NCI-H82 treated with DMSO at 0.1 percent for 48 hours (cell line): ENCODE results near the gene GGCX.

ENCODE experiments used
- DNase-seq: peaks from one replicate; lab custom pipeline; 2025; ENCODE audit not compliant: unreplicated experiment; lab: John Stamatoyannopoulos, UW

Gene GGCX

DNA sequence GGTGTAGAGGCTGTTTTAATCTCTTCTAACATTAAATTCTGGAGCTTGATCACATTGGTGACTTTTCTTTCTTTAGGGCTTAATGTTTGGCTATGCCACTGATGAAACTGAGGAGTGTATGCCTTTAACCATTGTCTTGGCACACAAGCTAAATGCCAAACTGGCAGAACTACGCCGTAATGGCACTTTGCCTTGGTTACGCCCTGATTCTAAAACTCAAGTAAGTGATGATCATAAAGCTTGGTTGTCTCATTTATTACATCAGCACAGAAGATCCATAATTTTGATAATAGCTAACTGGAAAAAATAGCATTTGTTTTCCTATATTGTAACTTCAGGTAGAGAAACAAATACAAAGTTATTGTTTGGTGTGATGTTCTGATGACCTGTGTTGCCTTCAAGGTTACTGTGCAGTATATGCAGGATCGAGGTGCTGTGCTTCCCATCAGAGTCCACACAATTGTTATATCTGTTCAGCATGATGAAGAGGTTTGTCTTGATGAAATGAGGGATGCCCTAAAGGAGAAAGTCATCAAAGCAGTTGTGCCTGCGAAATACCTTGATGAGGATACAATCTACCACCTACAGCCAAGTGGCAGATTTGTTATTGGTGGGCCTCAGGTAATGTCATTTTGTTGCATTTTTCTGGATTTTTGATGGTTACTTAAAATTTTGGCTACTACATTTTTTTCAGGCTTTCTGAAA lies 19.4 kb downstream of the GGCX start:
- DNase-seq: no peak

- no peak for DNase-seq
These were observed 20.0 kb downstream of the GGCX start for GRCh38 chr2:85541262-85541661.

GRCh38 chr2:85540133-85540648 lies 21.1 kb downstream of the GGCX start:
- no peak for DNase-seq

- DNase-seq: no peak
These were observed 21.7 kb downstream of the GGCX start for GRCh38 chr2:85539361-85540132.

DNA sequence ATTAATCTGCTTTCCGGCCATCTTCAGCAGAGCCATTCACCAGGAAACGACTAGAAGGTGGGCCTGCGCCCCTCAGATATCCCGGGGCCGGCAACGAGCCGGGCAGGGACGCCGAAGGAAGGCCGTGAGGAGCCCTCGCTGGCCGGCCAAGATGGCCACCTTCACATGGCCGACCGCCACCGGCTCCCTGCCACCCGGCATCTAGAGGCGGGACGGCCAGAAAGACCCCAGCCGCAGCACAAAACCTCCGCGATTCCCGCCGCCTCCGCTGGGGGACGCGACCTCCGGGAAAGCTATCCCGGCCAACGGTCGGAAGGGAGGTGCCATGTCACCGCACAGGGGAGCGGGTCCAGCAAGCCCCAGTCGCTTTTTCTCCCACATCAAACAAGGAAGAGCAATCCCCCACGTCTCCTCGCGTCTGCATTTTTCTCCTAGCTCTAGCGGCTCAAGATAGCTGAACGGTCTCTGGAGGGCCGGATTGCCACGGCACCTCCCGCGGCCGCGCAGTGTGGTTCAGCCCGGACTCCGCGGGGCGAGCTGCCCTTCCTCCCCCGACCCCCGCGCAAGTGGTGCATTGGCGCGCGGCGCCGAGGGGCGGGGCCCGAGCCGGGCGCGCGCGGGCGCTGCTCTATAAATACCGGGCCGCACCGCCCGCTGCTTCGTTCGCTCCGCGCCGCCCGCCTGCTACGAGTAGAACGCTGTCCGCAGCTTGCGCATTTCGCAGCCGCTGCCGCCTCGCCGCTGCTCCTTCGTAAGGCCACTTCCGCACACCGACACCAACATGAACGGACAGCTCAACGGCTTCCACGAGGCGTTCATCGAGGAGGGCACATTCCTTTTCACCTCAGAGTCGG lies 22.6 kb downstream of the GGCX start, which contains the start of gene MAT2A:
Gene MAT2A, plus strand, starts transcription at position 662 of the 854 bp plus-strand sequence. Its CDS starts 120 bp downstream, at position 782.
- DNase-seq: peak; percentile 88

- peak; percentile 73 for DNase-seq
These were observed 23.4 kb downstream of the GGCX start for GRCh38 chr2:85537600-85538506.

DNA sequence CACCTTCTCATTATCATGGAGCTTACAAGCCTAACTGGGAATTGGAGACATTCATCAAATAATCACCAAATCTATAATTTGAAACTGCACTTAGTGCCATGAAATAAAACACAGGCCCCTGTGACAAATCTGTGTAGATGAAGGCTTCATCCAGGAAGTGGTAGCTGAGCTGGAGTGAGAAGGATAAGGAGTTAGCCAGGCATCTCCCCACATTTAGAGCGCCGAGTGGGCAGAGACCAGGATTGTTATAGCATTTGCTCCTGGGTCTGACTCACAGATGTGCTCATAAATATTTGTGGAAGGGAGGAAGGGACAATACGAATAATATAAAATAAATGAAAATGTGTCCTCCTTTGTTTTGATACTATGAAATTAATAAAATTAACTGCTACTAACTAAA lies 24.8 kb downstream of the GGCX start:
- no peak for DNase-seq

DNA sequence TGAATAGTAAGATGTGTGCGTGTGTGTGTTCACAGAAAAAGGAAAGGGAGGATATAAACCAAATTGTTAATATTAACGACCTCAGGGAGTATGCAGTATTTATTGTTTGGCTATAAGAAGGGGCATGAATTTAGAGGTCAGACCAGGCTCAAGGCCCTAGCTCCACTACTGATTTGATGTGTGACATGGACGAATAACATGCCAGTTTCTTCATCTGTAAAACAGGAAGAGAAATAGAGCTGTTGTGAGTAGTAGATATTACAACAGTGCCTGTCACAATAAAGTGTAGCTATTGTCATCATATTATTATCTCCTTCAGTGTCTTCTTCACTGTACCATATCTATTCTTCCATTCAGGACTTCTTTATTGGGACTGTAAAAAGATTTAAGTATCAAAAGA lies 26.4 kb downstream of the GGCX start:
- no peak for DNase-seq

GRCh38 chr2:85534099-85534498 lies 27.2 kb downstream of the GGCX start:
- DNase-seq: no peak

GRCh38 chr2:85531589-85531988 lies 29.7 kb downstream of the GGCX start:
- no peak for DNase-seq

DNA sequence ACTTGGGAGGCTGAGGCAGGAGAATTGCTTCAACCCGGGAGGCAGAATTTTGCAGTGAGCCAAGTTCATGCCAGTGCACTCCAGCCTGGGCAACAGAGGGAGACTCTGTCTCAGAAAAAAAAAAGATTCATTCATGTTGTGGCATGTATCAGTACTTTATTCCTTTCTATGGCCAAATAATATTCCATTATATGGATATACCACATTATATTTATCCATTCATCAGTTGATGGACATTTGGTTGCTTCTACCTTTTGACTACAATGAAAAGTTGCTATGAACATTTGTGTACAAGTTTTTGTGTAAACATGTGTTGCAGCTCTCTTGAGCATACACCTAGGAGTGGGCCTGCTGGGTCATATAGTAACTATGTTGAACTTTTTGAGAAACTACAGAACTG lies 31.5 kb downstream of the GGCX start:
- DNase-seq: no peak

GRCh38 chr2:85528355-85528754 lies 32.9 kb downstream of the GGCX start:
- DNase-seq: no peak

GRCh38 chr2:85527787-85528186 lies 33.5 kb downstream of the GGCX start:
- DNase-seq: no peak

- no peak for DNase-seq
These were observed 35.7 kb downstream of the GGCX start for GRCh38 chr2:85525567-85525966.

- DNase-seq: no peak
These were observed 36.3 kb downstream of the GGCX start for GRCh38 chr2:85525029-85525428.

- peak; percentile 34 for DNase-seq
These were observed 36.9 kb downstream of the GGCX start for GRCh38 chr2:85524336-85524908.

DNA sequence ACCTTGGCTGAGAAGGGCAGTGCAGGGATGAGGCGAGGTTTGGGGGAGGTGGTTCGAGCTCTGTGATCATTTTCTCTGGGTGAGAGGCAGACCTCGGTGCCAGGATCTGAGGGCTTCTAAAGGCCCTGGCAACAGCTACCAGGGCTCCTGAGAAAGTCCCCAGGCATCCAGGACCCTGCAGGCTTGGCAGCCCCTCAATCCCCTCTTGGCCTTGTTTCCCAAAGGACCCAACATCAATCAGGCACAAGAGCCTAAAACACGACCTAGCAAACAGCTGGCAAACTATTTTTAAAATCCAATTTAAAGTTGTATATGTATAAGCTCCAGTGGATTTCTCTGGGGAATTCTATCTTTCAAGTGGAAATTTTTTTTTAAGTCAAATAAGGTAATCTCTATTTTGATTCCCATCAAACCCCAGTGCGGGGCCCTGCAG lies 37.4 kb downstream of the GGCX start:
- peak; percentile 82 for DNase-seq

DNA sequence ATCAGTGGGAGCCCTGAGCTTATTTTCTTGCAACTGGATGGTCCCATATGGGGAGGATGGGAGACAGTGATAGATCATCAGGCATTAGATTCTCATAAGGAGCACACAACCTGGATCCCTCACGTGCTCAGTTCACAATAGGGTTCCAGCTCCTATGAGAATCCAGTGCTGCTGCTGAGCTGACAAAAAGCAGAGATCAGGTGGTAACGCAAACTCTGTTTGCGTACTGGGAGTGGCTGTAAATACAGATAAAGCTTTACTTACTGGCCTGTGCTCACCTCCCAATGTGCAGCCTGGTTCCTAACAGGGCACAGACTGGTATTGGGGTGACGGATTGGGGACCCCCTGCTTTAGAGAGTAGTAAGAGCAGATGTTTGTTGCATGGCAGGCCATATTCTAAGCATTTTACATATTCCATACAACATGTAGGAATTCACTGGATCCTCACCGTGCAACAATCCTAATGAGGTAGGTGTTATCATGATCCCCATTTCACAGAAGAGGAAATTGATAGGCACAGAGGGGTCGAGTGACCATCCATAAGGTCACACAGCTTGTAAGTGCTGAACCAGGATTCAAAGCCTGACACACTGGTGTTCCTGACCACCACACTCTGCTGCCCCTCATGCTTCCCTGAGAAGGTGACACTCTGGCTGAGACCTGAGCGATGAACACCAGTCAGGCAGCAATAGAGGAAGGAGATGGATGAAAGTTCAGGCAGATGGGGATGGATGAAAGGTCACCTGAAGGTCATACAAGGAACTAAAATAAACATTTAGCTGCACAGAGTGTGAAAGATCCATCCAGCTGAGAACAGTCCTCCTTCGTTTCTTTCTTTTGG lies 38.0 kb downstream of the GGCX start:
- no peak for DNase-seq

GRCh38 chr2:85522090-85522647 lies 39.1 kb downstream of the GGCX start:
- no peak for DNase-seq
